Measurements from ENCODE around the gene FFAR2.
"Not testable (repeated sequence)": the region's sequence is repeated elsewhere in the genome, so short reads cannot be mapped to it uniquely, and the experiment has no call there.

FFAR2 gene

DNA sequence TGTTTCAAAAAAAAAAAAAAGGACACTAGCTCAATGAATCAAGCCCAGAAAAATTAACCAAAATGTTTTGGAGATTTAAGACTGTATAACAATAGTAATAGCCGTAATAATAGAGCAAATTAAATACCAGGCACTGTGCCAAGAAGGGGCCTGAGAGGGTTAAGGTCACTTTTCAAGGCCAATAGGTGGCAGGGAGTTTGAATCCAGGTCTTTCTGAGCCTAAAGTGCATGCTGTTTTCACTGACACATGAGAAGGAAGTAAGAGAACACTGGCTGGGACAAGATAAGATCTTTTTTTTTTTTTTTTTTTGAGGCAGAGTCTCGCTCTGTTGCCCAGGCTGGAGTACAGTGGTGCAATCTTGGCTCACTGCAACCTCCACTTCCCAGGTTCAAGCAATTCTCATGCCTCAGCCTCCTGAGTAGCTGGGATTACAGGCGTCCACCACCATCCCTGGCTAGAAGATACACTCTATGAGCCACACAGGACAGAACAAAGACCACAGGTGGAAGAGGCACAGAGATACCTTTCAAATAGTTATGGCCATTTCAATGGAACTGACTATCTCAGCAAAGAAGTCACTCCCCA, 7.7 kb downstream of the FFAR2 start:
- H3K4me3 ChIP-seq (ENCODE audit: low read length), result no peak overlapping the region
- no peak for DNase-seq (ENCODE audit: low read depth)
- TF ChIP-seq, protein P1, sequence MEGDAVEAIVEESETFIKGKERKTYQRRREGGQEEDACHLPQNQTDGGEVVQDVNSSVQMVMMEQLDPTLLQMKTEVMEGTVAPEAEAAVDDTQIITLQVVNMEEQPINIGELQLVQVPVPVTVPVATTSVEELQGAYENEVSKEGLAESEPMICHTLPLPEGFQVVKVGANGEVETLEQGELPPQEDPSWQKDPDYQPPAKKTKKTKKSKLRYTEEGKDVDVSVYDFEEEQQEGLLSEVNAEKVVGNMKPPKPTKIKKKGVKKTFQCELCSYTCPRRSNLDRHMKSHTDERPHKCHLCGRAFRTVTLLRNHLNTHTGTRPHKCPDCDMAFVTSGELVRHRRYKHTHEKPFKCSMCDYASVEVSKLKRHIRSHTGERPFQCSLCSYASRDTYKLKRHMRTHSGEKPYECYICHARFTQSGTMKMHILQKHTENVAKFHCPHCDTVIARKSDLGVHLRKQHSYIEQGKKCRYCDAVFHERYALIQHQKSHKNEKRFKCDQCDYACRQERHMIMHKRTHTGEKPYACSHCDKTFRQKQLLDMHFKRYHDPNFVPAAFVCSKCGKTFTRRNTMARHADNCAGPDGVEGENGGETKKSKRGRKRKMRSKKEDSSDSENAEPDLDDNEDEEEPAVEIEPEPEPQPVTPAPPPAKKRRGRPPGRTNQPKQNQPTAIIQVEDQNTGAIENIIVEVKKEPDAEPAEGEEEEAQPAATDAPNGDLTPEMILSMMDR (conservative IDR thresholded peaks at IDR 0.05; ENCODE audit: low read length), result no peak

DNA sequence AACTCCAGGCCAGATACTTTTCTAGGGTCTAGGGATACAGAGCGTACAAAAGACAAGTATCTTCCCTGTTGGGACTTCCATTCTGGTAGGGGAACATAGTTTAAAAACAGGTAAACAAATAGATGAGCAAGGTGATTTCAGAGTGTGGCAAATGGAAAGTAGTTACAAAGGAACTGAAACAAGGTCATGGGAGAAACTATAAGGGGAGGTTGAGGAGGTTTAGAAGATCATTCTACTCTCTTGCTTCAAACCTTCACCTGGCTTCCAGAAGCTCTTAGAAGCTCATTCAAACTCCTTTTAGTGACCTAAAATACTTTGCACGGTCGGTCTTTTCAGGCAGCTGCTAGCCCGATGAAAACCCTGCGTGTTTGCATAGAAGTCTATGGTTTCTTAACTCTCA, 9.1 kb downstream of the FFAR2 start:
- no peak for DNase-seq (ENCODE audit: low read depth)
- no peak overlapping the region for H3K4me3 ChIP-seq (ENCODE audit: low read length)
- TF ChIP-seq, protein P1 (conservative IDR thresholded peaks at IDR 0.05; ENCODE audit: low read length), result no peak

- TF ChIP-seq, protein P1 (conservative IDR thresholded peaks at IDR 0.05; ENCODE audit: low read length), result no peak
- H3K4me3 ChIP-seq (ENCODE audit: low read length), result no peak overlapping the region
- no peak for DNase-seq (ENCODE audit: low read depth)
Observed at GRCh38 chr19:35458192-35458591, 10.1 kb downstream of the FFAR2 start.

DNA sequence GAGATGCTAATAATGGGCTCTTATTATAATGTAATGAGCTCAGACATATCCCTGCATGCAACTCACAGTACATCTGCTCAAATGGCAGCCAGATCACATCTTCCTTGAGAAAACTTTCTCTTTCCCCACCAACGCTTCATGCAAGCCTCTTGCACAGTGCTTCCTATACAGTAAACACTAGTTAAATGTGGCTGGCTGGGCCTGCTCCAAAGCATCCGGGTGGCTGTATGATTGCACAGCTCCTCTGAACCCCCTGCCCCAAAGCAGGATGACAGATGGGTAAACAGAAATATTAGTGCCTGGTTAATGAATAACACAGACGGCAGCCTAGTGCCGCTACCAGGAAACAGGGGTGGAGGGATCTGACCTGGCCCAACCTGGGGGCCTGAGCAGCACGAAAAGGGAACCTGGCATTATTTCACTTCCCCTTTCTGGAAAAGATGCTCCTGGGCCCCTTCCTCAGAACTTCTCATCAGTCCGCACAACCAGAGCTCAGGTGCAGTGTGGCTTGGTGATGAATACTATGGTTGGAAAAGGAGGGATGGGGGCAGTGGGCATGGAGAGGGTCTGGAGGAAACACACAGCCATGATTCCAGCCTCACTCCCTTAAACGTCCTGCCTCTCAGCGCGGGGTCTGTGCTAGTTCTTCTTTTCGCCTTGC, 10.8 kb downstream of the FFAR2 start:
- no peak for DNase-seq (ENCODE audit: low read depth)
- TF ChIP-seq, protein P1 (conservative IDR thresholded peaks at IDR 0.05; ENCODE audit: low read length), result no peak
- no peak overlapping the region for H3K4me3 ChIP-seq (ENCODE audit: low read length)

- no peak for DNase-seq (ENCODE audit: low read depth)
- no peak overlapping the region for H3K4me3 ChIP-seq (ENCODE audit: low read length)
- TF ChIP-seq, protein P1 (conservative IDR thresholded peaks at IDR 0.05; ENCODE audit: low read length), result no peak
Observed at GRCh38 chr19:35459414-35460082, 11.5 kb downstream of the FFAR2 start.

DNA sequence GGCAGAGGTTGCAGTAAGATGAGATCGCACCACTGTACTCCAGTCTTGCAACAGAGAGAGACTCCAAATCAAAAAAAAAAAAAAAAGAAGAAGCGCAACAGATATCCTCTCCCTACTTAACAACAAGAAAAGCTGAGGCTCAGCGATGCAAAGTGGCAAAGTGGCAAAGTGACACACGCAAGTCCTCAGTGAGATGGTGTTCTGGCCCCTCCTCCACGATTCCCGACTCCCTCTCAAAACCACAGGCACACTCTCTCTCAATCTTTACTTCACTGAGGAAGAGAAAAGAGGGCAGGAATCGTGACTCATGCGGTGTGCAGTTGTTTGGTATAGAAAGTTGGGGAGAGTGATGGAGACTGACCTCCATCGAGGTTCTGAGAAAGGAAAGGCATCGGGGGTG, 12.6 kb downstream of the FFAR2 start:
- TF ChIP-seq, protein P1 (conservative IDR thresholded peaks at IDR 0.05; ENCODE audit: low read length), result no peak
- no peak overlapping the region for H3K4me3 ChIP-seq (ENCODE audit: low read length)
- DNase-seq (ENCODE audit: low read depth), result no peak

DNA sequence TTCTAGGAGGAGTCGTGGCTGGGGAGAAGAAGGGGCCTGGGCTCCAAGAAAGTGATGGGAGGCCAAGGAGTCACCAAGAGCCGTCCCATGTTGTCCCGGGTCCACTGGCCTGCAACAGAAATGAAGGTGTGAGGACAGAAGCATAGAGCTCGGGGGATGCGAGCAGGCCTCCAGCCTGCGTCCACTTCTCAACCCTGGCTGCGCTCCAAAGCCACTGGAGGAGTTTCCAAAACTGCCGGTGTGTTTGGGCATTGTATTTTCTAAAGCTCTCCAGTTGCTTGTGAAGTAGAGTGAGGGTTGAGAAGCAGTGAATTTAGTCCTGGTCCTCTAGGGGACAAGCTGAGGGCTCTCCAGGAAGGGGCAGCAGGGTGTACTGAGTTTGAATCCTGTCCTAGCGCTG, 13.0 kb downstream of the FFAR2 start:
- H3K4me3 ChIP-seq (ENCODE audit: low read length), result no peak overlapping the region
- TF ChIP-seq, protein P1 (conservative IDR thresholded peaks at IDR 0.05; ENCODE audit: low read length), result no peak
- DNase-seq (ENCODE audit: low read depth), result no peak

DNA sequence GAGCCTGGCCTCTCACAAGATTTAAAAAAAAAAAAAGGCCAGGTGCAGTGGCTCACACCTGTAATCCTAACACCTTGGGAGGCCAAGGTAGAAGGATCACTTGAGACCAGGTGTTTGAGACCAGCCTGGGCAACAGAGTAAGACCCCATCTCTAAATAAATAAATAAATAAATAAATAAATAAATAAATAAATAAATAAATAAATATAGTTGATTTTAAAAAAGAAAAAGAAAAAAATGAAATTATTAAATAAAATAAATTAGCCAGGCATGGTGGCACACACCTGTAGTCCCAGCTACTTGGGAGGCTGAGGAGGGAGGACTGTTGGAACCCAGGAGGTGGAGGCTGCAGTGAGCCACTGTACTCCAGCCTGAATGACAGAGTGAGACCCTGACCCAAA, 13.7 kb downstream of the FFAR2 start:
- H3K4me3 ChIP-seq (ENCODE audit: low read length); DNase-seq (ENCODE audit: low read depth): not testable (repeated sequence)
